Measurements from ENCODE around the gene SEC14L3.

The SEC14L3 gene

DNA sequence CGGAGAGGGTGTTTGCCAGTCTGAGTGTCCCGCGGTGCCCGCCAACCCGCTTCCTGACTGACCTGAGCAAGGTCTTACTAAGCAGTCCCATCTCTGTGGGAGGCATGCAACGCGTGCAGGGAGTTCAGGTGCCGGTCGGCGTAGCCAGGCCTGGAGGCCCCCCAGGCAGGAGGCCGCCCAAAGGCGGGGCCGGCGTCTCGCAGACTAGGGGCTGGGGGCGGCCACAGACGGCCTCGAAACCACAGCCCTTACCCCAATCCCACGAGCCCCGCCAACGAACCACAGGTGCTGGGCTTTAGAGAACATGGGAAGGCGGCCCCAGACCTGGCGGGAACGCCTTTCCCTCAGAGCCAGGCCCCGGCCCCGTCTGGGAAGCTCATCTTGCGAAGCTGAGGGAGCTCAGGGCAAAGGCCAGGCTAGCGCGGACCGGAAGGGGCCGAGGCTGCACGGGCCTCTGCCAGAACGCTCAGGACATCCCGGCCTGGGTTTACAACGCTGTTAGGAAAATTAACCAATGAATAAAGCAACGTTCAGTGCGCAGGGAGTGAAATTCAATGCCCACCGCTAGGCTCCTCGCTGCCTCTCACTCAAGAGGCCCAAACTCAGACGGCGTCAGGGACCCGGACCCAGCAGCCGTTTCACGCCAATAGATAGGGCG is 48.4 kb downstream of the SEC14L3 start:
- DNase-seq (ENCODE audit: low read depth): peak; percentile 26

DNA sequence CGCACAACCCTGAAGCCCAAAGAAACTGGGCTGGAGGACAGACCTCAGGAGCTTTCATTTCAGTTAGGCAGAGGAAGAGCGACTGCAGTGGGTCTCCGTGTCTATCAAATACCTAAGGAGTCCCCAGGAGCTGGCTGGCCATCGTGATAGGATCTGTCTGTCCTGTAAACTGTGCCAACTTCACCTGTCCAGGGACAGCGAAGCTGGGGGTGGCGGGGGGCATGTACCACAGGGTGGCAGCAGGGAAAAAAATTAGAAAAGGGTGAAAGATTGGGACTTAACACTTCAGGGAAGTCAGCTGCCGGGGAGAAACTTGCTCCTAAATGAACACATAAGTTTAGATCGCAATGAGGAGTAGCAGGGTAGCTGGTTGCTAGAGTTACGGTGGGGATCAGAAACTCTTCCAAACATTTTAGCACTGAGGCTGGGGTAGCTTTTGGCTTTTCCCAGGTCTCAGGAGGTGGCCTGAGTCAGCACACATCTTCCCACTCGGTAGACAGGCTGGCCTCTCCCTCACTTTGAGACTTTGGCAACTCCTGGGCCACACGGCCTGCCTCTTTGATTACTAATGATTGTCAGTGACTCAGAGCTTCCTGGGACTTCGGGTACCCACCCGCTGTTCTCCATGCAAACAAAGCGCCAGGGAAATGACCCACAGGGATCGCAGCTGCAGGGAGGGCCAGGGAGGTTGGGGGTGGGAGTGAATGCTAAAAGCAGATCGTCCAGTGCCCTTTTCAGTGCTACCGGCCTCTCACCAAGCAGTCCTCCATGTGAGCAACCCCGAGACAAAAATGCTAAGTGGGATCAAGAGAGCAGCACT is 49.1 kb downstream of the SEC14L3 start:
- peak; percentile 10 for DNase-seq (ENCODE audit: low read depth)

DNA sequence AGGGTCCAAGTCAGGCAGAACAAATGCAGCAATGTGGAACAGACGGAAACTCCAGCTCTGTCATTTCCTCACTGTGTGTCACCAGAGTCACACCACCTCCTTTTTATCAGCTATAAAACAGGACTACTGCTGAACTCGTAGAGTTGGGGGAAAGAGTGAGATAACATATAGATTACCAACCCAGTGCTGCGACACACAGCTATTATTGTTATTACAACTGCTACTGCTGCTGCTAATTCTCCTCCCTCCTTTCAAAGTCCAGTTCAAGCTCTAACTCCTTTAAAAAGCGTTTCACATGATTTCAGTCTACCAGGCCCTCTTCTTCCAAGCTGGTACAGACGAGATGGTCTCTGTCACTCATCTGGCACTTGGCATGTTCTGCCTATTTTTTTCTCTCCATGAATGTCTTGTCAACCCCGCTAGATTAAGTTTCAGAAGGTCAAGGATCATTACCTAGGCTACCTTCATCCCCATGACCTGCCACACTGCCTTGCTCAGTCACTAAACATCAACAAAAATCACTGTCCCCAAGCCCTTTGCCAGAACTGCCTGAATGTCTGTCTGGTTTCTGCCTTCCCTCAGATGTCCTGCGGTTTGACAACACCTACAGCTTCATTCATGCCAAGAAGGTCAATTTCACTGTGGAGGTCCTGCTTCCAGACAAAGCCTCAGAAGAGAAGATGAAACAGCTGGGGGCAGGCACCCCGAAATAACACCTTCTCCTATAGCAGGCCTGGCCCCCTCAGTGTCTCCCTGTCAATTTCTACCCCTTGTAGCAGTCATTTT is 49.9 kb downstream of the SEC14L3 start:
- no peak for DNase-seq (ENCODE audit: low read depth)

DNA sequence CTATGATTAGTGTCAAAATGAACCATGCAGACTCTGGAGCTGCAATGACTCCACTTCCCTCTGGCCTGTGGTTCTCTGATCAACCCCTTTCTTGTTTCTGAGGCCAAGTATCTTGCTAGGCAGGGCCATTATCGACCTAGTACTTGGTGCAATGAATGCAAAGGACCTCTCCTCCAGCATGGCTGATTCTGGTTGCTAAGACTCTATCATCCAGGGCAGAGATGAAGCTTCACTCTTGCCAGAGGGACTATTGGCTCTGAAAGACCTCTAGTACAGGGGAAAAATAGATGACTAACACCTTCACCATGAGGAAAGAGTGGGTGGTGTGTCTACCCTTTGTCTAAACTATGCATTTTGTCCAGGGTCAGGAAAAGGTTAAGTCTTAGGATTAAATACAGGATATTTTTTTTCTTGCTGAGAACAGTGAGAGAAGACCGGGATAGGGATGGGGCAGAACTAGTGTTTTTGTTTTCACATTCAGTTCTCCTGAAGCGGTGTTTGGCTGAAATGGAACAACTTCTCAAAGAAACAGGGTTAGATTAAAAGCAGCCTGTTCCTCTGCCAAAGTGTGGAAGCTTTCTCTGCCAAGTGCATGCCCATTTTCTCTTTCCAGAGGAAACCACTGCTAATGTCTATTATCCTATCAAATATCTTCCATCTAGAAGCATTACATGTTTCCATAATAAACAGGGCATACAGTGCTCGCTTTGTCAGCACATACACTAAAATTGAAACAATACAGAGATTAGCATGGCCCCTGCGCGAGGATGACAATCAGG is 51.3 kb downstream of the SEC14L3 start:
- DNase-seq (ENCODE audit: low read depth): no peak

DNA sequence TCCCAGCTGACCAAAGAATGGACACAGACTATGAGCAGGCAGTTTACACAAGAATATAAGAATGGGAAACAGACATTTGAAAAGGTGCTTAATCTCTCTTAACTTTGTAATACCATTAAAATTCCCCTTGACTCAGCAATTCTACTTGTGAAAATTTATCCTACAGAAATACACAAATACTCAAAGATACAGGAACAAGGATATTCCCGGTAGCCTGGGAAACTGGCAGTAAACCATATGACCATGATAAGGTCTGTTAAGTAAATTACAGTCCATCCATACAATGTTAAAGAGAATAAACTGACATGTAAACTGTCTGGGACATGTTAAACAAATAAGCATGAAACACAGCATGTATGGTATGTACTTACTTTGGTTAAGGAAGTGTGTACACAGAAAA is 55.0 kb downstream of the SEC14L3 start:
- no peak for DNase-seq (ENCODE audit: low read depth)

DNA sequence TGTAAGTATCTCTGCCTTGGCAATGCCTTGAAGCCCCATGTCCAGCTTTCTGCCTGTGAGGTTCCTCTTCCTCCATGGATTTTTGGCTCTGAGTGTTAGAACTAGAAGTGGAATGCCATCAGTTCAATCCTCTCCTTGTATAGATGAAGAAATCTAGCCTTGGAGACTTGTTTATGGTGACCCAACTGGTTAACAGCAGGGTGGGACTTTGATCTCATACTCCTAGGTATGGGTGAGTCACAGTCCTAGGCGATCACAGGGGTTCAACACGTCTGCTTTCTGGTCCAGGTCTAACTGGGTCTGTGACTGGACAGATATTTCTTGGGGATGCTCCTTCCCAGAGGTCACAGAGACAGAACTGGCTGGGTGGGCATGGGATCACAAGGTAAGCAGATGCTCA is 55.4 kb downstream of the SEC14L3 start:
- DNase-seq (ENCODE audit: low read depth): no peak

DNA sequence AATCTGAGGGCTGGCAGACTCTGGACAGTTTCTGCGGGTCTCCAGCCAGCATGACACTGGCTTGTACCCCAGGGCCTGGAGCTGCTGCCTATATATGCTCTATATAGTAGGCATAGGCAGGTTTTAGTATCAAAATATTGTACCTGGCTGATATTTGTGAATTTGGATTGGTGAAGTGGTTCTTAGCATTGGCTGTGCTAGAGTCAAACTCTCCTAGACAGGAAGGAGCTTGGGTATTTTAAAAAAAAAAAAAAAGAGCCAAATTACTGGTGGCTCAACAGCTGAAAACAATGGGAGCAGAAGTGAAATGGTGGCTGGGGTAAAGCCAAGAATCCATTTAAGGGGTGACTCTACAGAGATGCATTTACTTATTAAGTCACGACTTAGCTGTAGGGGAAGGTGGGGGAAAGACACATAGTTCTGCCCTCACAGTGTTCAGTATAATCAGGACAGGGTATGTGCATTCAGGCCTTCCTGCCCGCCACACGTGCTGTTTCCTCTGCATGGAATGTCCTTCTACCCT is 57.2 kb downstream of the SEC14L3 start:
- DNase-seq (ENCODE audit: low read depth): no peak

DNA sequence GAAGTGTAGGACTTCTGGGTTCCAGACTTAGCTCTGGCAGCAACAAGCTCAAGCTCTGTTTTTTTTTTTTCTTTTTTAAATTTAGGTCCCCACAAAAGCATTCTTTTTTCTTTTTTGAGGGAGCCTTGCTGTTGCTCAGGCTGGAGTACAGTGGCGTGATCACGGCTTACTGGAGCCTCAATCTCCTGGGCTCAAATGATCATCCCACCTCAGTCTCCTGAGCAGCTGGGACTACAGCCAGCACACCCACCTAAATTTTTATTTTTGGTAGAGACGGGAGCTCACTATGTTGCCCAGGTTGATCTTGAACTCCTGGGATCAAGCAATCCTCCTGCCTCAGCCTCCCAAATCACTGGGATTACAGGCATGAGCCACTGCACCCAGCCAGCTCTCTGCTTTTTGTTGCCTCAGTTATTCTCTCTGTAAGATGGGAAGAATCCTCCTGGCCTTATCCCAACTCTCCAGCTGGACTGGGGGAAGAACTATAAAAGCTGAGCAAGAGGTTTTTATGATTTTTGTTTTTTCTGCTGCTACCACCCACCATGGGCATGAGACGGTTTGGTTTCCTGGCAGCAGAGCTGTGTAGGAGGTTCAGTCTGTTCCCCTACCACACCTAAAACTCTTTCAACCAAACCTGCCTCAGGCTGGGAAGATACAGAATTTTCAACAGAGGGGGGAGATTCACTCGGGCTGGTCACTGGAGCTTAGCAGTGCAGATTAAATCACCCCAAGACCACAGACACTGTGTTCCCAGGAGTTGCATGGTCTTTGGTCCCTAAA is 57.9 kb downstream of the SEC14L3 start:
- DNase-seq (ENCODE audit: low read depth): no peak

DNA sequence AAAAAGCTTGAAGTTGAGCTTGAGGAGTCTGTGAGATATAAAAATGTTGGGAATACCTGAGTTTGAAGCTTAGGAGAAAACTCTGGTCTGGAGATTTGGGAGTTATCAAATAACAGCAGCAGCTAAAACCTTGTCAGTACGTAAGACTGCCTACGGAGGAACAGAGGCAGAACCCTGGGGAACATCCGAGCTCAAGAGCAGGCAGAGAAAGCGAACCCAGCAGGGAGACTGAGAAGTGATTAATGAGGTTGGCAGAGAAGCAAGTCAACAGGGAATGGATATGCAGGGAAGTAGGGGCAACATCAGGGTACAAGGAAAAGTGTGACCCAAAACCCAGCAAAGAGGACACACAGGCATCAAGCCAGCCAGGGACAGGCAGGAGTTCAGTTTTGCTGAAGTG is 58.8 kb downstream of the SEC14L3 start:
- no peak for DNase-seq (ENCODE audit: low read depth)

DNA sequence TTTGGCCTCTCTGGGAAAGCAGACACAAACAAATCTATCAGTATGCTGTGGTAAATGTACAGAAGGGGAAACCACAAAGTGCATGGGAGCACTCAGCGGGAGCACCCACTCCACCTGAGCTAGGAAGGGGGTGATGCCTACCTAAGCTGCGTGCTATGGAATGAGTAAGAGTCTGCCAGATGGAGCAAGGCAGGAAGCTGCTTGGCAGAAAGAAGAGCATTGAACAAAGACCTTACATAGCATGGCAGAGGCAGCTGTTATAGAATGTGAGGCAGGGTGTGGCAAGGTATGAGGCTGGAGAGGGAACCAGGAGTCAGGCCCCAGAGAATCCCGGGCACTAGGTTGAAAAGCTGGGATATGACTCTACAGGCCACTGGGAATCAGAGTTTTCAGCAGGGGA is 60.0 kb downstream of the SEC14L3 start:
- no peak for DNase-seq (ENCODE audit: low read depth)

Measured in stimulated activated CD4-positive, alpha-beta T cell treated with anti-CD3 and anti-CD28 coated beads, Interleukin-2, amount 100 ng/mL, for 4 hours (primary cell).